HUDEP-2 (cell line): ENCODE results near the gene ZWILCH.
A peak's percentile ranks its signal among the peaks of the same experiment; 100 is the strongest.
"Not testable (repeated sequence)": the region's sequence is repeated elsewhere in the genome, so short reads cannot be mapped to it uniquely, and the experiment has no call there.

Source experiments
- DNase-seq, 76 experiments: peaks; one replicate each; lab custom pipeline; 2025; ENCODE audit not compliant: unreplicated experiment in 76 of 76; lab: John Stamatoyannopoulos, UW

Gene ZWILCH

DNA sequence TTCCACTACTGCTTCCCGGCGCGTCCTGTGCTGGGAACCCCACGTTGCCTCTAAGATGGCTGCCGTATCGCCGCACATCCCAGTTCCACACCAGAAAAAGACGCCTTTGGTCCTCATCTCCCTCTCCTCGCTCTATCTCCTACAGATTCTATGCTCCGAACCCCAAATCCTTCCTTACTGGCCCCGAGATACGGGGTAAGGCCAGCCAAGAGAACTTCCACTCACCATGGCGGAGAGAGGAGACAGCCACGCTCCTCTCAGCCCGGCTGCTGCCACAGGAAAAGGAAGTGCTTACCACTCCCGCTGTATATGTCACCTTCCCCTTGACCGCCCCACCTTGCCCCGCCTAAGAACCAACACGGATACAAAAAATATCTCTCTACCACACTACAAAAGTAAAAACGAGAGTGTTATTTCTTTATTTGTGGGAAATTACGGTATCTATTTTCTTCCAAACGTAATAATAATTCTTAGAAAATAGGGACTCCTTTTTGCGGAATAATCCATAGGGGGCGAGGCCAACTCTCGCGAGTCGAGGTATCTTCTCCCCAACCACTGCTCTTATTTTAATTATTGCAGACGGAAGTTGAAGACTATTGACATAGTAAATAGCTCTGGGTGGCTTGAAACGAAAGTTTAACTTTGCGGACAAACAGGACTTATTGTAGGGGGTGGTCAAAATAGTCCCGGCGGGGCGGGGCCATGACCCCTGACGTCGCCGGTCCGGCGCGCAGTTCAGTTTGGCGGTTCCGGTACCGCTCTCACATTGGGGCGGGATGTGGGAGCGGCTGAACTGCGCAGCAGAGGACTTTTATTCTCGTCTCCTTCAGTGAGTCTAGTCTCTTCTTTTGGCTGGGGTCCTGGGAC, at the start of gene ZWILCH, which contains the start of gene RPL4:
ZWILCH (plus strand) TSS at position 764 of the 867 bp plus-strand sequence; CDS start at position 777, 13 bp downstream.
RPL4 (minus strand) TSS at position 293 of the 867 bp plus-strand sequence; CDS start at position 228, 65 bp downstream.
- DNase-seq, result peak in 75 of 76 experiments; percentile 9 to 85 (median 66)

DNA sequence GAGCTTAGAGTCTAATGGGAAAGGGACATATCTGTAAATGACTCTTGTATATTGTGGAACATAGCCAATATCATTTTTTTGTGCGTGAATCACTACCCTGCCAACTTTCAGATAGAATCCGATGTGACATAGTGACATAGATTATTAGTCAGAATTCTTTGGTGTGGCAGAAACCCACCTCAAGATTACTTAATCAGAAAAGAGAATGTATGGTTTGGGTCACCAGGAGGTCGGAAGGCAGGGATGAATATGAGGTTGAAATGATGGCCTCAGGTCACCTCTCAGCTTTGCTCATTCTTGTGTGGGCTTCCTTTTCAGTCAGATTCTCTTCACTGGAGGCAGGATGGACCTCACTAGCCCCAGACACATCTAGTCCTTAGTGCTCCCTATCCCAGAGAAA, 48.9 kb upstream of the ZWILCH start:
- no peak for DNase-seq

- no peak for DNase-seq
Measured at GRCh38 chr15:66459818-66460615, 45.1 kb upstream of the ZWILCH start.

GRCh38 chr15:66461294-66461693, 43.8 kb upstream of the ZWILCH start:
- DNase-seq, result not testable (repeated sequence)

- DNase-seq, result no peak
Measured at GRCh38 chr15:66461917-66462316, 43.2 kb upstream of the ZWILCH start.

DNA sequence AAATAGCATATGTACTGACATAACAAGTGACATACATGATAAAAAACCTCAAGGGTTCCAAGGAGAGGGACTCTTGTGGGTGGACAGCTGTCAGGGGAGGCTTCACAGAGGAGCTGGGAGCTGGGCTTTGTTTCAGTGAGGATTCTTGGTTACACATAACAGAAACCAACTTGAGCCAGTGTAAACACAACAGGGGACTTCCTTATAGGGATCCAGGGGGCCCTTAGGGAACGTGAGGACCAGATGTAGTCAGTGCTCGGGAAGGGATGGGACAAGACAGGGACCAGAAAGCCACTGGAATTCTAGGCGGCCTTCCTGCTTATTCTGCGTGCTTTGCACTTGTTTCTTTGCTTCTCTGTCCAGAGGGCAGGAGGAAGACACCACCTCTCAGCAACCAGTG, 42.5 kb upstream of the ZWILCH start:
- no peak for DNase-seq

DNA sequence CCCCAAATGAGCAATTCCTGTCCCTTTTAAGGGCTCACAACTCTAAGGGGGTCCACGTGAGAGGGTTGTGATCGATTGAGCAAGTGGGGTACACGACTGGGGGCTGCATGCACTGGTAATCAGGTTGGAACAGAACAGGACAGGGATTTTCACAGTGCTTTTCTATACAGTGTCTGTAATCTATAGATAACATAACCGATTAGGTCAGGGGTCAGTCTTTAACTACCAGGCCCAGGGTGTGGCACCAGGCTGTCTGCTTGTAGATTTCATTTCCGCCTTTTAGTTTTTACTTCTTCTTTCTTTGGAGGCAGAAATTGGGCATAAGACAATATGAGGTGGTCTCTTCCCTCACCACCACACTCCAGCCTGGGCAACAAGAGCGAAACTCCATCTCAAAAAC, 39.8 kb upstream of the ZWILCH start:
- peak in 11 of 76 experiments; percentile 4 to 51 (median 13) for DNase-seq

GRCh38 chr15:66467162-66468040, 37.7 kb upstream of the ZWILCH start:
- DNase-seq, result not testable (repeated sequence)

- DNase-seq, result not testable (repeated sequence)
Measured at GRCh38 chr15:66470825-66471224, 34.3 kb upstream of the ZWILCH start.

DNA sequence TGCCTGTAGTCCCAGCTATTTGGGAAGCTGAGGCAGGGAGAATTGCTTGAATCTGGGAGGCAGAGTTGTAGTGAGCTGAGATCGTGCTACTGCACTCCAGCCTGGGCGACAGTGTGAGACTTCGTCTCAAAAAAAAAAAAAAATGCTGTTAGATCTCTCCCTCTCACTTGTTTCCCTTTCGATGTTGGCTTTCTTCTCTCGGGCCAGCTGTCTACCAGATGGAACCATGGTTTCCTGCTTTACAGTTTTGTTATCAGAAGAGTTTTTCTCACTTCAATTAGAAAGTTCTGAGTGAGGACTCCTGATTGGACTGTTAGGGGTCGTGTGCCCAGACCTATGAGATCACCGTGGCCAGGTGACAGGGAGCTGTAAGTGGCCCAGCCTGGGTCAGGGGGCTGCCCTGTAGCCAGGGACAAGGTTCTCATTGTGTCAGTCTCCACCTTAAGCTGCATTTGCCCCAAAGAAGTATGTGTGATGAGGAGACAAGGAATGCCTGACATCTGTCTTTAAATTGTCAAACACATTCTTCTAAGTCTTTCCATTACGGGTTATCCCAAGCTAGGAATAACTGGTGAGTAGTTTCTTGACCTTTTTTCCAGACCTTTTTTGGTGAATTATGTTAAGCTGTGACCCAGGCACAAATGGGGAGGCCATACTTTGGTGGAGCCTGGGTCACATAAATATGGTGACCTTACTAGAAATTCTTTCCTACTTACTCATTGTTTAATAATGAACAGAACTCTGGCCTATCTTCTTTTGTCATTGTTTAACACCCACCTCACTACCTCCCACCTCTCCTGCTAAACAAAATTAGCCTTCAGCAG, 32.7 kb upstream of the ZWILCH start:
- no peak for DNase-seq

DNA sequence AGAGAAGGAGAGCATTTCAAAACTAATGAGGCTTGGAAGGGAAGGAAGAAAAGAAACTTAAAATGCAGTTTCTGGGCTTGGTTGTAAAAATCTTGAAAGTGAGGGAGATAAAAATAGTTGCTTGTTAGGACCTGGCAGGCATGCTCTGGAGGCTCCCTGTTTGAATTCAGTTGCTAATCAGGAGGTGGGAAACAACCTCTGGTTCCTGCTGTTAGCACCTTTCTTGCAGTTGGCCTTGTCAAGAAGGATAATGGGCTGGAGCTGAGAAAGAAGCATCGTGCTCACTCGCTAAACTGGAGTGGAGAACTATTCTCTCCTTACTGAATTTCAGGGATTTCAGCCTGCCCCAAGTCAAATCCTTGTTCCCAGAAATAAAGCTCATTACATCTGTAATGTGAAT, 31.0 kb upstream of the ZWILCH start:
- DNase-seq, result no peak

- no peak for DNase-seq
Measured at GRCh38 chr15:66474963-66475362, 30.2 kb upstream of the ZWILCH start.

- no peak for DNase-seq
Measured at GRCh38 chr15:66476535-66476934, 28.6 kb upstream of the ZWILCH start.

DNA sequence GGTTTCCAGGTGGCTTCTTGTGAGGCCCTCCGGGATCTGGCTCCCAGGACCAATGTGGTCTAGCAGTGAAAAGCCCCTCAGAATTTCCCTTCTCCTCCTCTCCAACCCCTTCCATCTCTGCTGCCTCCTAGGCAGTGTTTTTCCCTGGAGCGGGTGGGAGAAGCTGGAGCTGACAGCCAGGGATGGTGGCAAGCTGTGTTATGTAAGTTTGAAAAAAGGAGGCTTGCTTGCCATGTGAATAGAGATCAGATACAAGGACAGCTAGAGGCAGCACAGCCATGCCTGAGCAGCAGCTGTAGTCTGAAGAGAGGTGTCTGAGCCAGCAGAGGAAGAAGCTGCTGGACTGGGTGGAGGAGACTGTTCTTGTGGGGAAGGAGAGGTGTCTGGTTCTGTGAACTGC, 28.1 kb upstream of the ZWILCH start:
- no peak for DNase-seq

GRCh38 chr15:66480267-66480666, 24.9 kb upstream of the ZWILCH start:
- DNase-seq, result no peak

GRCh38 chr15:66481107-66481856, 23.8 kb upstream of the ZWILCH start:
- DNase-seq, result peak in 14 of 76 experiments; percentile 10 to 65 (median 34)

- no peak for DNase-seq
Measured at GRCh38 chr15:66482539-66482938, 22.6 kb upstream of the ZWILCH start.

GRCh38 chr15:66483131-66483566, 22.0 kb upstream of the ZWILCH start:
- no peak for DNase-seq
